DMS 273 treated with DMSO at 0.1 percent for 48 hours (cell line): Measurements from ENCODE around the gene ZNF888.
"Not testable (repeated sequence)": the region's sequence is repeated elsewhere in the genome, so short reads cannot be mapped to it uniquely, and the experiment has no call there.

Source experiments
- DNase-seq: peaks from one replicate; lab custom pipeline; 2025; lab: John Stamatoyannopoulos, UW

The ZNF888 gene

DNA sequence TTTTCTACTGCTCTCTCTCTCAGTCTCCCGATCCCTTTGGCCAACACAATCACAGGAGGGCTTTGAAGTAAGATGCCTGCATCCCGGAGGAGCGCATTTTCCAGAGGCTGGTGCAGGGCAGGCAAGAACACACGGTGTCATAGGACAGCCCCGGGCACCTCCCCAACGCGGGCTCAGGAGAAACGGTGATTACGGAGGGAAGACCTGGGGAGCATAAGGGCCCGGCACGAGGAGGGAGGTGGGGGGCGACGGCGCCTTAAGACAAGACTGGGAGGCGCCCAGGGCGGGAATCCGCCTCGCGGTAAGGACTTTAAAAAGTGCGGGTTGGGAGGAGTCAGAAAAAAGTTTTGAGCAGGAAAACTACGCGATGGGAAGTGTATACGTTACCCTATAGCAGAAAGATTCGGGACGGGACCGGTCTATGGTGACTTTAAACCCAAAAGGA lies 18.7 kb upstream of the ZNF888 start:
- no peak for DNase-seq

DNA sequence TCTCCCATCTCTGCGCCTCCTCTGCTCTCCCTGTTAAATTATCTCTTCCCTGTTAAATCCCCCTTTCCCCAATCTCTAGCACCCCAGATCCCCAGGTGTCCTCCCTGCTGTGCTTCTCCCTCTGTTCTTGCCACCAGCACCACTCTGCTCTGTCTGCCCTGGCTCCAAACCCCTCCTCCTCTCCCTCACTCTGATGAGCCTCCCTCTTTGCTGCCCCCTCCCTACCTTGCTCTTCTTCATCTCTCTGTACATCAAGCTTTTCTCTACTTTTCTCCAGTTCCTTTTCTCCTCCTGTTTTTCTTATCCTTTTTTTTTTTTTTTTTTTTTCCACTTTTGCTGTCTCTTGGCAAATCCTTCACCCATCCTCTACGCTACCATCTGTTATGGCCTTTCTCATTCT lies 18.3 kb upstream of the ZNF888 start:
- not testable (repeated sequence) for DNase-seq

DNA sequence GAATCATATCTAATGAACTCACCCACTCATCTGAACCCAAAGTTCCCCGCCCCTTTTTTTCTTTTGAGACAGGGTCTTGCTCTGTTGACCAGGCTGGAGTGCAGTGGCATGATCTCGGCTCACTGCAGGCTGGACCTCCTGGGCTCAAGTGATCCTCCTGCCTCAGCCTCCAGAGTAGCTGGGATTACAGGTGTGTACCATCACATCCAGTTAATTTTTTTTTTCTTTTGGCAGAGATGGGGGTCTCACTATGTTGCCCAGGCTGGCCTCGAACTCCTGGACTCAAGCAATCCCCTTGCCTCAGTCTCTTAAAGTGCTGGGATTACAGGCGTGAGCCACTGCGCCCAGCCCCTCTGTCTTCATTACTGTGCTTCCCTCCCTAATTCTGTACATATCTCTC lies 17.7 kb upstream of the ZNF888 start:
- not testable (repeated sequence) for DNase-seq

DNA sequence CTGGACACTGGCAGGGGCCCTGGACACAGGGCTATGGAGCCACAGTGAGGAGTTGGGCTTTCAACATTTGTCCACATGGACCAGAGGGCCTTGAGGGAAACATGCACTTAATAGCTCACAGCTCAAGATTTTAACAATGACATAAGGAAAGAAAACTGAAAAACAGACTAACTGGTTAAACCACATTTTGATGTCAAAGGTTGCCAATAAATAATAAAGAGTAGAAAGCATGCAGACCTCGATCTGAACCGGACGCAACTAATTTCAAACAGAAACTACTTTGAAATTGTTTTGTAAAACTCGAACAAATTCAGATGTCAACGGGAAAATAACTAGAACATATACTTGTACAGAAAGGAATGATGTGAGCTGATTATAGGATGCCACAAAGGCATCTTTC lies 15.5 kb upstream of the ZNF888 start:
- no peak for DNase-seq

DNA sequence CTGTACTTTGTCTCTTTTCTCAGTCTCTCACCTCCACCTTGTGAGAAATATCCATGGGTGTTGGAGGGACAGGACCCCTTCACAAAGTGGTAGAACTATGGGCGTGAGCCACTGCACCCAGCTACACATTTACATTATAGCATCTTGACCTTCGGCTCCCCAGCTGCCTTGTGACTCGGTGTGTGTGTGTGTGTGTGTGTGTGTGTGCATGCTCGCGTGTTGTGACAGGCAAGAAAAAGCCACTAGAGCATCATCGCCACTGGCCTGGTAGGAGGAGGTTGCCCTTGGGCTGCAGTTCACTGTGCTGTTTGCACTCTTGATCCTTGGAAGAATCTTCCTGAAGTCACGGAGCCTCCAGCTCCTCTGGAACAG lies 13.7 kb upstream of the ZNF888 start:
- DNase-seq = no peak

DNA sequence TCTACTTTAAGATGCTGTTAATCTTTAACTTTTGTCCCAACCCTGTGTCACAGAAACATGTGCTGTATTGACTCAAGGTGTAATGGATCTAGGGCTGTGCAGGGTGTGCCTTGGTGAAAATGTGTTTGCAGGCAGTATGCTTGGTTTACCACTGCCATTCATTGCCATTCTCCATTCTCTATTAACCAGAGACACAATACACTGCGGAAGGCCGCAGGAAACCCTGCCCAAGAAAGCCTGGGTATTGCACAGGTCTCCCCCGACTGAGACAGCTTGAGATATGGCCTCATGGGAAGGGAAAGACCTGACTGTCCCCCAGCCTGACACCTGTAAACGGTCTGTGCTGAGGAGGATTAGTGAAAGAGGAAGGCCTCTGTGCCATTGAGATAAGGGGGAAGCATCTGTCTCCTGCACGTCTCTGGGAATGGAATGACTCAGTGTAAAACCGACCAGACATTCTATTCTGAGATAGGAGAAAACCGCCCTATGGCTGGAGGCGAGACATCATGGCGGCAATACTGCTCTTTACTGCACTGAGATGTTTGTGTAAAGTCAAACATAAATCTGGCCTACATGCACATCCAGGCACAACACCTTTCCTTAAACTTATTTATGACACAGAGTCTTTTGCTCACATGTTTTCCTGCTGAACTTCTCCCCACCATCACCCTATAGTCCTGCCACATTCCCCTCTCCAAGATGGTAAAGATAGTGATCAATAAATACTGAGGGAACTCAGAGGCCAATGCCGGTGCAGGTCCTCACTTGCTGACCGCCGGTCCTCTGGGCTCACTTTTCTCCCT lies 13.1 kb upstream of the ZNF888 start:
- DNase-seq = no peak

DNA sequence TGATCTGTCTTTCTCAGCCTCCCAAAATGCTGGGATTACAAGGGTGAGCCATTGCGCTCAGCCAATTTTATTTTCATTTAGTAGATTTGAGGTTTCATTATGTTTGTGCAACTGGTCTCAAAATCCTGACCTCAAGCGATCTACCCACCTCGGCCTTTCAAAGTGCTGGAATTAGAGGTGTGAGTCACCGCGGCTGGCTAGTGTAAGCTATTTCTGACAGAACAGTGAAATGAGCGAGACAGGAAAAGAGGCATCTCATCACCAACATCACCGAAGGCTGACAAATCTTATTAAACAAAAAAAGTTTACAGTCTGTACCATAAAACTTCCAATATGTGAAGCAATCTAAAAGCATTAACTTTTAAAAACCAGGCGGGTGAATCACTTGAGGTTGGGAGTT lies 12.2 kb upstream of the ZNF888 start:
- no peak for DNase-seq

DNA sequence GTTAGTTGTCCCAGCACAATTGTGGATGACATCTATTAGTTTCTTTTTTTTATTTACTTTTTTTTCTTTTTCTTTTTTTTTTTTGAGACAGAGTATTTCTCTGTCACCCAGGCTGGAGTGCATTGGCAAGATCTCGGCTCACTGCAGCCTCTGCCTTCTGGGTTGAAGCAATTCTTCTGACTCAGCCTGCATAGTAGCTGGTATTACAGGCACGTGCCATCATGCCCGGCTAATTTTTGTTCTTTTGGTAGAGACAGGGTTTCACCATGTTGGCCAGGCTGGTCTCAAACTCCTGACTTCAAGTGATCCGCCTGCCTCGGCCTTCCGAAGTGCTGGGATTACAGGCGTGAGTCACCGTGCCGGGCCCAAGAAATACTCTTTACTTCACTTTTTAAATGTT lies 1.4 kb upstream of the ZNF888 start:
- DNase-seq = not testable (repeated sequence)

DNA sequence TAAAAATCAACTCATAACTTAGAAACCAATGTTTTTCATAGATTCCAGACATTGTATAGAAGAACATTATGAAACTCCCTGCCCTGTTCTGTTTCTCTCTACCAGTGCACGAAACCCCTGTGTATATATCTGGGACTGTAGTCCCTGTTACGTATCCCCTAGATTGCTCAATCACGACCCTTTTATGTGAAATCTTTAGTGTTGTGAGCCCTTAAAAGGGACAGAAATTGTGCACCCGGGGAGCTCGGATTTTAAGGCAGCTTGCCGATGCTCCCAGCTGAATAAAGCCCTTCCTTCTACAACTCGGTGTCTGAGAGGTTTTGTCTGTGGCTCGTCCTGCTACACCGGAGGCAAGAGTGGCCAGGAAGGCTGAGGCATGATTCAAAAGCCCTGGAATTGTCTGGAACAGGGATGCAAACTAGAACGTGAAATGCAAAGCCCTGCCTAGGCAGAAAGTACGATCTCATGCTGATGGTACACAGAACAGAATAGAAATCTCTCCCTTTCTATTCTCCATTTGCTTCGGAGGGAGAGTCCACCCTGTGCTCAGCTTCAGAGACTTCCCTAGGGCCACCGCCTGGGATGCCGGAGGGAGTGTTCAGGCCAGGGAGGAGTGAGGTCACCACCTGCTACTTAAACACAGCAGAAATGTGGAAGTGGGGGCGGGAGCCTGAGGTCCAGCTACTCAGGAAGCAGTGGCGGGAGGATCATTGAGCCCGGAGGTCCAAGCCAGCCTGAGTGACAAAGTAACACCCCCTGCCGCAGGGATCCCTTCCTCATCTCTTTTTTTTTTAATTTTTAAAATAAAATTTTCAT lies 758 bp upstream of the ZNF888 start:
- DNase-seq = no peak

DNA sequence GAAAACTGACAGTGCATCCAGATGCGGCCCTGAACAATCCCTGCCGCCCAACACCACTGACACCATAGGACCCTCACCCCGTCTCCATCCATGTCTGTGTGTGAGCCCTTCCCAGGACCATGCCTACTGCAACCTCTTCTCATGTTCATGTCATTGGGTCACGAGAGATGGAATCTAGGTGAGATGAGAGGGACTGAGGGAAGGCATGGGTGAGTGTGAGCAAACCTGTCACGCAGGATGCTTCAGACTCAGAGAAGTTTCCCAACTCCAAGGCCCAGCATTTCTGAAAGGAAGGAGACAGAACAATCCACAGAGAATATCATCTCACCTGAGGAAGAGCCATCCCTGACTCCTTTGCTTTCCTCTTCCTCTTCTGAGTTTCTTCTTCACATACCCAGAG lies 5.7 kb downstream of the ZNF888 start:
- DNase-seq = no peak

DNA sequence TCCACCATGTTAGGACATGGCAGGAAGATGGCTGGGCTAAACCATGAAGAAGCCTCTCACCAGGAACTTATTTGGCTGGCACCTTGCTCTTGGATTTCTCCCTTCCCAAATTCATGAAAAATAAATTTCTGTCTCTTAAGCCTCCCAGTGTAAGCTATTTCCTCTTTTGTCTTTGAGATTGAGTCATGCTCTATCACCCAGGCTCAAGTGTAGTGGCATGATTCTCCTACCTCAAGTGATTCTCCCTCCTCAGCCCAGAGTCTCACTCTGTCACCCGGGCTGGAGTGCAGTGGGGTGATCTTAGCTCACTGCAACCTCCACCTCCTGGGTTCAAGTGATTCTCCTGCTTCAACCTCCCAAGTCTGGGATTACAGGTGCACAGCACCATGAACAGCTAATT lies 12.6 kb downstream of the ZNF888 start:
- no peak for DNase-seq

DNA sequence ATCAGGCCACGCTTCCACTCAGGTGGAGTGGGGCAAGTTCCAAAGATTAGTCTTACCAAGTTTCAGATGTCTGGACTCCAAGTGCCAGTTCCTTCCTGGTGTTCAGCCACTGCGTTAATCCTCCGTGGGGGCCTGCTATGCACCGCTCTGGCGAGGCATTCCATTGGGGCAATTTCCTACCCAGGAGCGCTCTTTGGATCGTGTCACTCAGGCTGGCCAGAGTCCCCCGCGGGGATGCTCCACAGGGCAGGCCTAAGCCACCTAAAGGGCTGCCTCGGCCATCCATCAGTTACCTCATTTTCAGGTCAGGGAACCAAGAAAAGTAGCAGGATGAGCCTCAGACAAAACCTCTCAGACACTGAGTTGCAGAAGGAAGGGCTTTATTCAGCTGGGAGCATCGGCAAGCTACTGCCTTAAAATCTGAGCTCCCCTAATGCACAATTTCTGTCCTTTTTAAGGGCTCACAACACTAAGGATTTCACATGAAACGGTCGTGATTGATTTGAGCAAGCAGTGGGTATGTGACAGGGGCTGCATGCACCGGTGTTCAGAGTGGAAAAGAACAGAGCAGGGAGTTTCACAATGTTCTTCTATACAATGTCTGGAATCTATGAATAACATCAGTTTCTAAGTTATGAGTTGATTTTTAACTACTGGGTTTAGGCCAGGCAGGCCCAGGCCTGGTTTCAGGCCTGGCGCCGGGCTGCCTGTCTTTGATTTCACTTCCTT lies 19.0 kb downstream of the ZNF888 start:
- DNase-seq = not testable (repeated sequence)

DNA sequence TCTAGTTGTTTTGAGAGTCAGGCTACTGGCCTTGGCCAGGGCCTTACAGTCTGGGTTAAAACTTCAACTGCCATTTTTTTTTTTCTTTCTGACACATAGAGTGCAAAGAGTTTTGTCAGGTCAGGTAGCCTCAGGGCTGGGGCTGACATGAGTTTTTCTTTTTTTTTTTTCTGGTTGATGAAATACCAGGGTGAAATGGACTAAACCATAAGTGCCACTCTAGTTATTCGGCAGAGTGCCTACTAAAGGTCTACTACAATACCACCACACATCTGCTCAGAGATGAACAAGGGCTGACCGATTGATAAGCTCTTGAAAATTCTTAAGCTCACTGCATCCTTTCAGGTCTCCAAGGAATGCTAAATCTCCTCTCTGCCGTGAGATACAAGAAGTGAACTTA lies 21.4 kb downstream of the ZNF888 start:
- no peak for DNase-seq

DNA sequence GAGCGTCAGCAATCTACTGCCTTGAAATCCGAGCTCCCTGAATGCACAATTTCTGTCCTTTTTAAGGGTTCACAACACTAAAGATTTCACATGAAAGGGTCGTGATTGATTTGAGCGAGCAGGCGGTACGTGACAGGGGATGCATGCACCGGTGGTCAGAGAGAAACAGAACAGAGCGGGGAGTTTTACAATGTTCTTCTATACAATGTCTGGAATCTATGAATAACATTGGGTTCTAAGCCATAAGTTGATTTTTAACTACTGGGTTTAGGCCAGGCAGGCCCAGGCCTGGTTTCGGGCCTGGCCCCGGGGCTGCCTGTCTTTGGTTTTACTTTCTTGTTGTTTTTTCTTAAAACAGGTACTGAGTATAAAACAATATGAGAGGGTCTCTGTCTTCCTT lies 24.6 kb downstream of the ZNF888 start:
- DNase-seq = not testable (repeated sequence)

DNA sequence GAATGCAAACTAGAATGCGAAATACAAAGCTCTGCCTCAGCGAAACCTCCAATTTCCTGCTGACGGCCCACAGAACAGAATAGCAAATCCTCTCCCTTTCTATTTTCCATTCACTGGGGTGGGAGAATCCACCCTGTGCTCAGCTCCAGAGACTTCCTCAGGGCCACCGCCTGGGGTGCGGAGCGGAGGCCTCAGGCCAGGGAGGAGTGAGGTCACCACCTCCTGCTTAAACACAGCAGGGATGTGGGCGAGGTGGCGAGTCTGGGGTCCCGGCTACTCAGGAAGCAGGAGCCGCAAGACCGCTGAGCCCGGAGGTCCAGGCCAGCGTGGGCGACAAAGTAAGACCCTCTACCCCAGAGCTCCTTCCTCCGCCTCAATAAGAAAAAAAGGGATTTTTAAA lies 25.1 kb downstream of the ZNF888 start:
- DNase-seq = no peak

DNA sequence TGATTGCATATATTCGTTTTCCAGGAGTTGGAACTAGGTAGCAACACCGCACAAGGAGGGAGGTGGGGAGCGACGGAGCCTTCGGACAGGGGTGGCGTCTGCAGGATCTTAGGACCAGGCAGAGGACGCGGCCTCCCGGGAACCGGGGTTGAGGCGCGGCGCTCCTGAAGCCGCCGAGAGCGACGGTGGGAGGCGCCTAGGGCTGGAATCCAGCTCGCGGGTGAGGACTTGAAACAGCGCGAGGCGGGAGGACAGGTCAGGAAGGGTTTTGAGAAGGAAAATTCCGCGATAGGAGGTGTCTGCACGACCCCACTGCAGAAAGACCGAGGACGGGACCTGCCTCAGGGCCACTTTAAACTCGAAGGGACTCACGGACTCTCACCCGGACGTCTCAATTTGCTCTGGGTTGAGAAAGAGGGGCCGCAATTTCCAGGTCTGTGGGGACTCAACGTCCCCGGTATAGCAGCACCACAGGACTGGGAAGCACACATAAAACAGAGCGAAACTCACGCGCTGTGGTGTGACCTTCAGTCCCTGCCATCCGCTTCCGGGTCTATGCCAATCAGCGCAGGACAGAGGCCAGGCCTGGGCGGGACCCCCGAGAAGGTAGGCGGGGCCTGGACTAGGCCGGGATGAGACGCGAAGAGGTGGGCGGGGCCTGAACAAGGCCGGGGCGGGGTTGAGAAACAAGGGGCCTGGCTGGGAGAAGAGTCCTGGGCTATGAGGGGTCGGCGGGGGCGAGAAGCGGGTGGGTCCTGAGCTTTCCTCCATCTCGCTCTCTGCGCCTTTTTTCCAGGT lies 25.9 kb downstream of the ZNF888 start, which contains the start of gene ZNF320:
Gene ZNF320 (minus strand): TSS at position 498 of the 798 bp plus-strand sequence. CDS start 7,380 bp downstream, outside the sequence.
- DNase-seq = peak; percentile 68

DNA sequence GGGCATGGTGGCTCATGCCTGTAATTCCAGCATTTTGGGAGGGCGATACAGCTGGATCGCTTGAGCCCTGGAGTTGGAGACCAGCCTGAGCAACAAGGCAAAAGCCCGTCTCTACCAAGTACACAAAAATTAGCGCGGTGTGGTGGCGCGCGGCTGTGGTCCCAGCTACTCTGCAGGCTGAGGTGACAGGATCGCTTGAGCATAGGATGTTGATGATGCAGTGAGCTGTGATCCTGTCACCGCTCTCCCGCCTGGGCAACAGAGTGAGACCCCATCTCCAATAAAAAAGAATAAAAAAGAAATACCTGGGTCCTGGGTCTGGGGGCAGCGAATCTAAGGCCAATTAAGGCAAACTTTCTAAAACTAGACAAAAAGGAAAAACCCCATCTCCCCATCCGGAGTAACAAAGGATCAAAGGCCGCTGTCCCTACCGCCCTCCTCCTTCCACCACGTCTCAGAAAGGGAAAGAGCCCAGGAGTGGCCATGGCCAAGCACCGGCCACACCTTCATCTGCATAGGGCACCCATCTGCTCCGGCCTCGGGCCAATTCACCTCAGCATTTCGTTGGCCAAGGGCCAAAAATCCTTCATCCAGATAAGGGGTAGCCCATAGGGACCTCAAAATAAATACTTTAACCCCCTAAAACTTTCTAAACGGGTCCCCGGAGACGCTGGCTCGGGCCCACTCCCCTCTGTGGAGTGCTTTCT lies 26.6 kb downstream of the ZNF888 start:
- DNase-seq = no peak

DNA sequence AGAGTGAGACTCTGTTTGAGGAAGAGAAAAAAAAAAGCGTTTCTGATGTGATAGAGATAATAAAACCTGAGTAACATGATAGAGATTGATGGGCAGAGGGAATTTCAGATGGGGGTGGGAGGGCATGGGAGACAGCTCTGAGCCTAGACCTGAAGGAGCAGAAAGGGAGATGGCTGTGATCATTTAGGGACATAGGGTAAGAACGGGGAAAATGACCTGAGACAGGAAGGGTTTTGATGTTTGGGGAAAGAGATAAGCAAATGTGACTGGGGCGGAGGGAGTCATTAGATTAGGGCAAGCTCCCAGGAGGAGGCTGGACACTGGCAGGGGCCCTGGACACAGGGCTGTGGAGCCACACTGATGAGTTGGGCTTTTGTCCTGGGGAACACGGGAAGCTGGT lies 31.9 kb downstream of the ZNF888 start:
- no peak for DNase-seq

DNA sequence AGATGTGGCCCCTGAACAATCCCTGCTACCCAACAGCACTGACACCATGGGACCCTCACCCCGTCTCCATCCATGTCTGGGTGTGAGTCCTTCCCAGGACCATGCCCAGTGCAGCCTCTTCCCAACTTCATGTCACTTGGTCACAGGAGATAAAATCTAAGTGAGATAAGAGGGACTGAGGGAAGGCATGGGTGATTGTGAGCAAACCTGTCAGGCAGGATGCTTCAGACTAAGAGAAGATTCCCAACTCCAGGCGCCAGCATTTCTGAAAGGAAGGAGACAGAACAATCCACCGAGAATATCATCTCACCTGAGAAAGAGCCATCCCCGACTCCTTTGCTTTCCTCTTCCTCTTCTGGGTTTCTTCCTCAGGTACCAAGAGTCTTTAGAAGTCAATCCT lies 33.3 kb downstream of the ZNF888 start:
- DNase-seq = no peak

DNA sequence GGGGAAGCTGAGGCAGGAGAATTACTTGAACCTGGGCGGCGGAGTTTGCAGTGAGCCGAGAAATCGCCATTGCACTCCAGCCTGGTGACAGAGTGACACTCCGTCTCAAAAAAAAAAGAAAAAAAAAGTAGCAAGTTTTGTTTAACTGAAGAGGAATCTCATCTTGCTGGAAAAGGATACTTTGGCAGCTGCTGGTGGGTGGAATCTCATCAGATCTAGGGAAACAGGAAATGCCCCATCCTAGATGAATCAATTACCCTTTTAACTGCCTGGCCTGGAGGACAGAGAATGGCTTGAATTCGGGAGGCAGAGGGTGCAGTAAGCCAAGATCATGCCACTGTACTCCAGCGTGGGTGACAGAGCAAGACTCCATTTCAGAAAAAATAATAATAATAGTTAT lies 34.2 kb downstream of the ZNF888 start:
- DNase-seq = no peak

DNA sequence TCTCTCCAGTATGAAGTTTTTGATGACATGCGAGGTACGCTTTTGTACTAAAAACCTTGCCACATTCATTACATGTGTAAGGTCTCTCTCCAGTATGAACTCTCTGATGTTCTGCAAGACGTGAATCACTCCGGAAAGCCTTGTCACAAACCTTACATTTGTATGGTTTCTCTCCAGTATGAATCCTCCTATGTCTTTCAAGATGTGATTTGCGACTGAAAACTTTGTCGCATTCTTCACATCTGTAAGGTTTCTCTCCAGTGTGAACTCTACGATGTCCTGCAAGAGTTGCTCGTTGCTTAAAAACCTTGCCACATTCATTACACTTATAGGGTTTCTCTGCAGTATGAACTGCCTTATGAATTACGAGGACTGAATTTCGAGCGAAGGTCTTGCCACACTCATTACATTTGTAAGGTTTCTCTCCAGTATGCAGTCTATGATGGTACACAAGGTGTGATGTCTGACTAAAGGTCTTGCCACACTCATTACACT lies 42.3 kb downstream of the ZNF888 start:
- no peak for DNase-seq
